Calu3 (cell line): ENCODE data around the gene FNIP1. TPM values are rescaled to one million over a fixed set of nuclear protein-coding genes. Genes with fewer than 3 reads are reported as not detected.
"Not testable (repeated sequence)": the region's sequence is repeated elsewhere in the genome, so short reads cannot be mapped to it uniquely, and the experiment has no call there.

Source experiments
- BruUV-seq: library from RNA; stranded (reverse); fragments of 400-500 nt; replicated peaks from 2 replicates; lab custom pipeline; 2021; lab: Mats Ljungman, UMichigan
- CTCF ChIA-PET: fragments of 300-600 bp; sonication (Branson Sonifier 250); formaldehyde crosslinking; loops from one replicate; lab custom pipeline; 2022; ENCODE audit warnings: antibody characterized with exemption; lab: Charles Lee
- DNase-seq: peaks from one replicate; pipeline ENCODE4 v3.0.0; 2022
- H3K27ac Mint-ChIP-seq: one replicate; pipeline ENCODE4 v1.8.0; 2022; ENCODE audit warnings: mixed read lengths; ENCODE audit not compliant: unreplicated experiment
- H3K27me3 Mint-ChIP-seq: one replicate; pipeline ENCODE4 v1.8.0; 2022; ENCODE audit warnings: mixed read lengths; ENCODE audit not compliant: unreplicated experiment
- H3K36me3 Mint-ChIP-seq: one replicate; pipeline ENCODE4 v1.8.0; 2022; ENCODE audit warnings: mild to moderate bottlenecking, moderate library complexity, mixed read lengths; ENCODE audit not compliant: insufficient read depth, unreplicated experiment
- H3K4me1 Mint-ChIP-seq: one replicate; pipeline ENCODE4 v1.8.0; 2022; ENCODE audit warnings: mild to moderate bottlenecking, low read depth, mixed read lengths; ENCODE audit not compliant: unreplicated experiment
- H3K4me3 Mint-ChIP-seq: one replicate; pipeline ENCODE4 v1.8.0; 2022; ENCODE audit warnings: mild to moderate bottlenecking, low read depth, moderate library complexity, mixed read lengths; ENCODE audit not compliant: unreplicated experiment
- H3K9me3 Mint-ChIP-seq: one replicate; pipeline ENCODE4 v1.8.0; 2022; ENCODE audit warnings: low read depth, mixed read lengths; ENCODE audit not compliant: unreplicated experiment
- intact Hi-C: fragments of 100-400 bp; cut with micrococcal nuclease; formaldehyde crosslinking; loops from one replicate; pipeline ENCODE4 v1.10.0; 2022; ENCODE audit not compliant: unreplicated experiment
- total RNA-seq: library from RNA; stranded (reverse); gene quantifications from 2 replicates; pipeline ENCODE4 v1.2.3, GENCODE V29; 2022
- TF ChIP-seq, protein P1 (sequence below): fragments of 200-600 bp; IDR thresholded peaks from one replicate; pipeline ENCODE4 v1.8.0; 2022; ENCODE audit warnings: antibody characterized with exemption; ENCODE audit not compliant: unreplicated experiment

The FNIP1 gene
- total RNA-seq, 1 experiment from 2014 or later = 46.0 TPM

DNA sequence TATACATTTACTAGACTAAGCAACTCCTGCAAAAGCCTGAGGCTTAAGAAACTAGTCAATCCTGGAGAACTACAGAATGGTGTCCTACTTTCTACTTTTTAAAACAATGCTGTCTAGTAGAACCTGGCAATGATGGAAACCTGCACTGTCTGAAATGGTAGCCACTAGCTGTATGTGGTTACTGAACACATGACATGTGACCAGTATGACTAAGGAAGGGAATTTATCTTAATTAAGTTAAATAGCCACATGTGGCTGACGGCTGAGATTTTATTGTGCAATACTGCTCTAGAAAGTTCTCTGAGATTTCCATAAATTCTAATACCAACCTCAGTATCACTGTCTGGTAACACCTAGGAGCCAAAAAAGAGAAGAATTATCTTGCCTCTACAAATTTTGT, 116.9 kb downstream of the FNIP1 start:
- Mint-ChIP-seq H3K4me1 (no peaks in the 10 kb centered on the region), H3K27ac (no peak overlapping the region), H3K36me3 (peaks cover 10% of the 10 kb centered on the region), H3K27me3 (no peaks in the 10 kb centered on the region), H3K9me3 (no peaks in the 10 kb centered on the region), H3K4me3 (no peak overlapping the region)
- TF ChIP-seq, protein P1, sequence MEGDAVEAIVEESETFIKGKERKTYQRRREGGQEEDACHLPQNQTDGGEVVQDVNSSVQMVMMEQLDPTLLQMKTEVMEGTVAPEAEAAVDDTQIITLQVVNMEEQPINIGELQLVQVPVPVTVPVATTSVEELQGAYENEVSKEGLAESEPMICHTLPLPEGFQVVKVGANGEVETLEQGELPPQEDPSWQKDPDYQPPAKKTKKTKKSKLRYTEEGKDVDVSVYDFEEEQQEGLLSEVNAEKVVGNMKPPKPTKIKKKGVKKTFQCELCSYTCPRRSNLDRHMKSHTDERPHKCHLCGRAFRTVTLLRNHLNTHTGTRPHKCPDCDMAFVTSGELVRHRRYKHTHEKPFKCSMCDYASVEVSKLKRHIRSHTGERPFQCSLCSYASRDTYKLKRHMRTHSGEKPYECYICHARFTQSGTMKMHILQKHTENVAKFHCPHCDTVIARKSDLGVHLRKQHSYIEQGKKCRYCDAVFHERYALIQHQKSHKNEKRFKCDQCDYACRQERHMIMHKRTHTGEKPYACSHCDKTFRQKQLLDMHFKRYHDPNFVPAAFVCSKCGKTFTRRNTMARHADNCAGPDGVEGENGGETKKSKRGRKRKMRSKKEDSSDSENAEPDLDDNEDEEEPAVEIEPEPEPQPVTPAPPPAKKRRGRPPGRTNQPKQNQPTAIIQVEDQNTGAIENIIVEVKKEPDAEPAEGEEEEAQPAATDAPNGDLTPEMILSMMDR = no peak
- intact Hi-C loops = no loop called here
- CTCF ChIA-PET = no interaction called here
- no TSS peak for BruUV-seq
- DNase-seq = no peak

DNA sequence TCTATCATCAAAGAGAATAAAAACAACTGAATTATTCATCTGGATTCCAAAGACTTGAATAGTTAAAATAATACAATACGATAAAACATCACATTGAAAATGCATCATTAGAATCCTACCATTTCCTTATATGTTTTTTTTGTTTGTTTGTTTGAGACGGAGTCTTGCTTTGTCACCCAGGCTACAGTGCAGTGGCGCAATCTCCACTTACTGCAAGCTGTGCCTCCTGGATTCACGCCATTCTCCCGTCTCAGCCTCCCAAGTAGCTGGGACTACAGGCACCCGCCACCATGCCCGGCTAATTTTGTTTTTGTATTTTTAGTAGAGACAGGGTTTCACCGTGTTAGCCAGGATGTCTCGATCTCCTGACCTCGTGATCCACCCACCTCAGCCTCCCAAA, 118.5 kb downstream of the FNIP1 start:
- BruUV-seq = not testable (repeated sequence)

DNA sequence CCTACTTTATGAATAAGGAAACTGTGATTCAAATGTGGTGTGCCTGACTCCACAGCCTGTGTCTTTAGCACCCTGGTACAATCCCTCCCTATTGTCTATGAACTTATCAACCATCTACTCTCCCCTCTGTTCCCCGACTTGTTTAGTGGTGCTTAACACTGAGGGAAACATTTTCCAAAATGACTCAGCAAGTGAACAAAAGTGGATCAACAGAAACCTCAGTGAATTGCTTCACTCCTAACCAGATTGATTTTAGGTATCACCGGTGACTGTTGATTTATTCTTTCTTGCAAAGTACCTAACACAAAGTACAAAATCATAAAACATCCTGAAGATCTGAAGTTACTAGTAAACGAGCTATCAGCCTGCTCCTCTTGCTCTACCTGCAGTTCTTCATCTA, 119.7 kb downstream of the FNIP1 start:
- Mint-ChIP-seq H3K27ac (no peak overlapping the region), H3K36me3 (peaks cover 21% of the 10 kb centered on the region), H3K4me3 (no peak overlapping the region), H3K4me1 (peaks cover 5% of the 10 kb centered on the region), H3K9me3 (no peaks in the 10 kb centered on the region), H3K27me3 (no peaks in the 10 kb centered on the region)
- DNase-seq = no peak
- intact Hi-C loops = no loop called here
- no TSS peak for BruUV-seq
- CTCF ChIA-PET = interaction anchor here (0.6 kb wide), 1 partner anchor 23 kb away, joined by 5 read pairs; no protein-coding TSS in a partner anchor
- TF ChIP-seq, protein P1 = no peak

More for the DNA sequence above, 118.5 kb downstream of the FNIP1 start:
- H3K36me3 Mint-ChIP-seq = peaks cover 16% of the 10 kb centered on the region
- DNase-seq, H3K27me3 Mint-ChIP-seq, intact Hi-C loops, CTCF ChIA-PET, H3K4me3 Mint-ChIP-seq, H3K4me1 Mint-ChIP-seq, H3K9me3 Mint-ChIP-seq, H3K27ac Mint-ChIP-seq: not testable (repeated sequence)

DNA sequence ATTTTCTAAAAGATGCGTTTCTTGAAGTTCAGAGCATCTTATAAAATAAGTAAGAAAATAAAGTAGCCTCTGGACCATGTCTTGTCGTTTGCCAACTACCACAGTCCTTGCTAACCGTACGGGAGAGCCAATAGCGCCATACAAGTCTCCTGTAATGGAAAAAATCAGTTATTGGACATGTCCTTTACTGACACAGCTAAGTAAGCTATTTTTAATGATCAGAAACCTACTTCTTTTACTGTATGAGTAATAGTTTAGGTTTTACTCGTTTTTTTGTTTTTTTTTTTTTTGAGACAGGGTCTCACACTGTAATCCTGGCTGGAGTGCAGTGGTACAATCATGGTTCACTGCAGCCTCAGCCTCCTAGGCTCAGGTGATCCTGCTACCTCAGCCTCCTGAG, 124.0 kb downstream of the FNIP1 start:
- intact Hi-C loops = no loop called here
- Mint-ChIP-seq H3K4me3 (no peak overlapping the region), H3K27me3 (no peaks in the 10 kb centered on the region), H3K27ac (no peak overlapping the region), H3K4me1 (peaks cover 5% of the 10 kb centered on the region), H3K9me3 (no peaks in the 10 kb centered on the region), H3K36me3 (peaks cover 31% of the 10 kb centered on the region)
- TF ChIP-seq, protein P1 = no peak
- DNase-seq = no peak
- CTCF ChIA-PET = no interaction called here
- BruUV-seq = no TSS peak

DNA sequence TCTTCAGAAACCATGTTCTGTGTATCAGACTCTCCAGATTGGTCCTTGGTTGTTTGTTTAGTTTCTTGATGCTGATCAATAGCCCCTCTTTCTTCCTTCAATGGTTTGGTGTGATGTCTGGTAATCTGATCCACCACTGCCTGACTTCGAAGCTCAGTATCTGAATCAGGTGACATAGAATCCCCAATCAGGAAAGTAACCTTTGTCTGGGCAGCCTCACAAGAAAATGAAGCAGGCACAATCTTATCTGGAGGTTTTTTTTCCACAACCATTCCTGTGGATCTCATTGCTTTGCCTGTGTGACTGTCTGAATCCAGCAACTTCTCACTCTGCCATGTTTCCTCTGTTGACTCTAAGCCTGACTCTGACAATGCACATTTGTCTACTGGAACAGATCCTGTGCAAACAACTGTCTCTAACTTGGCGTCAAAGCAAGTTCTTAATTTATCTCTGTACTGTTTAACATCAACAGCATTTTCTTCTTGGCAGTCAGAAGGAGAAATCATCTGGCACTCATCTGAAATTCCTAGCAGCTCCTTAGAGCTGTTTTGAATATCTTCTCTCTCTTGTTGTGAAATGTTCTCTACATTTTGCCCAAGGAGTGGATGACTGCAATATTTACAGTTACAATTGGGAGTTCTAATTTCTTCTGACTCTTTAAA, 124.7 kb downstream of the FNIP1 start:
- no peaks in the 10 kb centered on the region for H3K27me3 Mint-ChIP-seq
- H3K9me3 Mint-ChIP-seq = no peaks in the 10 kb centered on the region
- H3K4me3 Mint-ChIP-seq = no peak overlapping the region
- CTCF ChIA-PET = no interaction called here
- TF ChIP-seq, protein P1 = no peak
- DNase-seq = no peak
- BruUV-seq = TSS peak; percentile 21
- intact Hi-C loops = no loop called here
- H3K27ac Mint-ChIP-seq = no peak overlapping the region
- peaks cover 5% of the 10 kb centered on the region for H3K4me1 Mint-ChIP-seq
- H3K36me3 Mint-ChIP-seq = peaks cover 25% of the 10 kb centered on the region
